Liver (tissue), 5 donors: ENCODE results near the gene MDN1. TPM values are rescaled to one million over a fixed set of nuclear protein-coding genes. Genes with fewer than 3 reads are reported as not detected.

Experiments
- polyA plus RNA-seq, 2 donors: library from polyadenylated mRNA; stranded (reverse) in 1 of 2; unstranded in 1 of 2; fragments of 200-250 nt in 1 of 2; fragments of >200 nt in 1 of 2; fragmentation: Nextera tagmentation in 1 of 2; extraction: Ambion mirVana in 1 of 2; gene quantifications; one replicate each; pipeline versions ENCODE4 v1.2.1 to v1.2.3, GENCODE V29; 2013 to 2015
- small RNA-seq: library from RNA; depleted of rRNA; stranded (forward); fragments of <200 nt; gene quantifications from one replicate; pipeline ENCODE3, GENCODE V24; 2014
- total RNA-seq, 2 donors: library from RNA; depleted of rRNA; stranded (reverse); fragments of >200 nt; gene quantifications; one replicate each; pipeline ENCODE4 v1.2.3, GENCODE V29; 2014
- donor health status: healthy.
- donor health status: healthy.
- donor health status: healthy.

Gene MDN1
- total and polyA plus RNA-seq, 4 donors, result 5.4 to 48.9 (median 22.8) TPM

Small RNA genes within 50 kb of the gene (small RNA-seq; reads per million reads assigned to genes)
- gene DNAJC19P6 (not detected), gene RF00019 (not detected)

Other genes starting within 250 kb of the MDN1 start
- gene LYRM2, start 181.0 kb downstream of the MDN1 start, total RNA-seq, result 10 to 100 TPM in 1 of 2 donors, 1 to 10 TPM in 1; 8.9 to 12.7 TPM
- 10 to 100 TPM; 12.1 to 34.7 TPM for gene LYRM2, start 181.0 kb downstream of the MDN1 start, polyA plus RNA-seq
- 10 to 100 TPM in 1 of 2 donors, 1 to 10 TPM in 1; 7.3 to 12.2 TPM for gene CASP8AP2, start 10.1 kb upstream of the MDN1 start, total RNA-seq
- gene CASP8AP2, start 10.1 kb upstream of the MDN1 start, polyA plus RNA-seq, result 1 to 10 TPM; 1.9 to 7.0 TPM
- gene GJA10, start 74.7 kb upstream of the MDN1 start, total RNA-seq, result not detected
- not detected for gene GJA10, start 74.7 kb upstream of the MDN1 start, polyA plus RNA-seq